HepG2 (cell line): ENCODE results near the gene SLC39A10.

Experiments used
- CEBPZ ChIP-seq: IDR thresholded peaks from 2 replicates; pipeline ENCODE4 v1.6.1; 2012; ENCODE audit warnings: low read length, improper control_type of control experiment
- CHD2 ChIP-seq: IDR thresholded peaks from 2 replicates; pipeline ENCODE4 v1.6.1; 2011; ENCODE audit warnings: low read depth, low read length, improper control_type of control experiment
- CTCF ChIP-seq: sonication (generic); formaldehyde crosslinking; IDR thresholded peaks from 2 replicates; pipeline ENCODE4 v1.5.0; 2020; ENCODE audit warnings: mild to moderate bottlenecking, missing genetic modification reagents, moderate library complexity
- E2F2 ChIP-seq: sonication (generic); formaldehyde crosslinking; IDR thresholded peaks from 2 replicates; pipeline ENCODE4 v1.4.0; 2020; ENCODE audit warnings: missing genetic modification reagents, borderline replicate concordance
- GABPA ChIP-seq, 2 experiments: IDR thresholded peaks; 2 replicates each; pipeline ENCODE4 v1.6.1; 2011 to 2016; ENCODE audit warnings: low read depth in 2 of 2, low read length in 1 of 2, missing biosample characterization in 1 of 2, missing genetic modification characterization in 1 of 2
- GABPB1 ChIP-seq: IDR thresholded peaks from 2 replicates; pipeline ENCODE4 v1.6.1; 2016; ENCODE audit warnings: mild to moderate bottlenecking, missing genetic modification reagents, moderate library complexity, missing compliant biosample characterization
- PBX3 ChIP-seq: sonication (generic); formaldehyde crosslinking; IDR thresholded peaks from 2 replicates; pipeline ENCODE4 v1.8.1; 2023; ENCODE audit warnings: missing genetic modification reagents, inconsistent platforms, borderline replicate concordance
- ZBTB8A ChIP-seq: sonication (generic); formaldehyde crosslinking; IDR thresholded peaks from 2 replicates; pipeline ENCODE4 v1.4.0; 2020; ENCODE audit warnings: mild to moderate bottlenecking, low read depth, missing genetic modification reagents, borderline replicate concordance
- ZNF207 ChIP-seq: fragments of 450-650 bp; IDR thresholded peaks from 2 replicates; pipeline ENCODE4 v1.6.1; 2016; ENCODE audit warnings: antibody characterized with exemption, borderline replicate concordance
- ZNF274 ChIP-seq: sonication (generic); formaldehyde crosslinking; IDR thresholded peaks from 2 replicates; pipeline ENCODE4 v1.5.1; 2020; ENCODE audit warnings: mild to moderate bottlenecking, missing genetic modification reagents
- ZNF660 ChIP-seq: sonication (generic); formaldehyde crosslinking; IDR thresholded peaks from 2 replicates; pipeline ENCODE4 v1.5.1; 2020; ENCODE audit warnings: mild to moderate bottlenecking, low read depth, missing genetic modification reagents, borderline replicate concordance

- TF ChIP-seq GABPB1 (CRISPR knock-in tag): no peak
- no peak for TF ChIP-seq ZBTB8A
- no peak for TF ChIP-seq E2F2 (CRISPR knock-in tag)
- TF ChIP-seq PBX3 (CRISPR knock-in tag): no peak
- no peak for TF ChIP-seq GABPA (IDR thresholded peaks at IDR 0.05; ENCODE audit: low read depth, low read length)
- TF ChIP-seq GABPA (CRISPR knock-in tag; IDR thresholded peaks at IDR 0.05; ENCODE audit: low read depth): no peak
- TF ChIP-seq CEBPZ: no peak
- TF ChIP-seq CTCF (CRISPR knock-in tag): no peak
- no peak for TF ChIP-seq CHD2
- no peak for TF ChIP-seq ZNF274 (CRISPR knock-in tag)
- no peak for TF ChIP-seq ZNF660 (CRISPR knock-in tag)
- no peak for TF ChIP-seq ZNF207
Observed at GRCh38 chr2:195759877-195760276, 102.9 kb downstream of the SLC39A10 start.
